Naive thymus-derived CD8-positive, alpha-beta T cell (primary cell): ENCODE results near the gene ADGRV1. TPM values are rescaled to one million over a fixed set of nuclear protein-coding genes. Genes with fewer than 3 reads are reported as not detected.
"Not testable (repeated sequence)": the region's sequence is repeated elsewhere in the genome, so short reads cannot be mapped to it uniquely, and the experiment has no call there.

Experiments
- ATAC-seq, 2 donors: fragments of 150-1000 bp; cut with Tn5 transposase in 1 of 2; sonication (Bioruptor Pico), chemical (Tn5 transposase) in 1 of 2; 1 replicate in 1 of 2; 2 replicates in 1 of 2; pipeline ENCODE4 v1.10.0; 2021; ENCODE audit warnings: mild to moderate bottlenecking in 2 of 2, moderate library complexity in 2 of 2
- POLR2A ChIA-PET: fragments of 350-600 bp; sonication (Branson Sonifier 250); formaldehyde crosslinking; loops from one replicate; lab custom pipeline; 2021; ENCODE audit warnings: antibody characterized with exemption; lab: Charles Lee
- DNase-seq, 10 donors: peaks; one replicate each; pipeline versions ENCODE4 v3.0.0 to v3.0.0-alpha.2; 2020 to 2022
- H3K27ac Mint-ChIP-seq, 10 donors: one replicate each; pipeline ENCODE4 v1.8.0; 2020 to 2022; ENCODE audit warnings: mild to moderate bottlenecking in 10 of 10, mixed read lengths in 10 of 10, moderate library complexity in 4 of 10, inconsistent platforms in 1 of 10
- H3K27me3 Mint-ChIP-seq, 5 donors: one replicate each; pipeline ENCODE4 v1.8.0; 2021 to 2022; ENCODE audit warnings: mixed read lengths in 5 of 5
- H3K36me3 Mint-ChIP-seq, 3 donors: one replicate each; pipeline ENCODE4 v1.8.0; 2020 to 2022; ENCODE audit warnings: mixed read lengths in 3 of 3, mild to moderate bottlenecking in 2 of 3, inconsistent platforms in 1 of 3
- H3K4me1 Mint-ChIP-seq, 4 donors: one replicate each; pipeline ENCODE4 v1.8.0; 2021 to 2022; ENCODE audit warnings: mixed read lengths in 4 of 4
- H3K4me3 Mint-ChIP-seq, 10 donors: one replicate each; pipeline ENCODE4 v1.8.0; 2020 to 2022; ENCODE audit warnings: mild to moderate bottlenecking in 10 of 10, mixed read lengths in 10 of 10, moderate library complexity in 6 of 10, inconsistent platforms in 1 of 10
- H3K9me3 Mint-ChIP-seq, 9 donors: one replicate each; pipeline ENCODE4 v1.8.0; 2020 to 2022; ENCODE audit warnings: mixed read lengths in 9 of 9, mild to moderate bottlenecking in 3 of 9, inconsistent platforms in 1 of 9, moderate library complexity in 1 of 9
- polyA plus RNA-seq, 3 donors: library from polyadenylated mRNA; unstranded; fragments of 300-500 nt; fragmentation: Illumina TruSeq; gene quantifications; one replicate each; pipeline ENCODE4 v1.2.3, GENCODE V29; 2021
- total RNA-seq, 8 experiments: library from RNA in 2 of 8; stranded (reverse) in 2 of 8; gene quantifications; one replicate each; pipeline ENCODE4 v1.2.3 and lab custom pipeline; 2021 to 2026

Gene ADGRV1
- total and polyA plus RNA-seq, 5 experiments from 2014 or later, result 0.08 to 0.37 (median 0.13) TPM; not detected in 2

GRCh38 chr5:90709323-90710155, 150.9 kb downstream of the ADGRV1 start:
- no peak overlapping the region for H3K4me3 Mint-ChIP-seq
- H3K9me3 Mint-ChIP-seq, result no peaks in the 10 kb centered on the region
- no peaks in the 10 kb centered on the region for H3K36me3 Mint-ChIP-seq
- H3K27ac Mint-ChIP-seq, result no peak overlapping the region
- POLR2A ChIA-PET, result no interaction called here
- H3K4me1 Mint-ChIP-seq, result no peaks in the 10 kb centered on the region
- ATAC-seq (no peak), DNase-seq (peak in 1 of 10 donors; percentile 2)
- H3K27me3 Mint-ChIP-seq, result peaks cover under 1 to 14% (median 7%) of the 10 kb centered on the region in 5 donors

GRCh38 chr5:90718387-90718786, 159.8 kb downstream of the ADGRV1 start:
- POLR2A ChIA-PET, result no interaction called here
- Mint-ChIP-seq H3K4me1 (no peaks in the 10 kb centered on the region), H3K27ac (no peak overlapping the region), H3K36me3 (no peaks in the 10 kb centered on the region), H3K27me3 (peaks cover 9 to 17% (median 14%) of the 10 kb centered on the region in 5 donors), H3K9me3 (no peaks in the 10 kb centered on the region), H3K4me3 (no peak overlapping the region)
- DNase-seq (no peak), ATAC-seq (no peak)

- POLR2A ChIA-PET, result no interaction called here
- Mint-ChIP-seq H3K4me3 (no peak overlapping the region), H3K27me3 (peaks cover 4 to 13% (median 10%) of the 10 kb centered on the region in 5 donors), H3K36me3 (peaks cover 0 to 16% (median 0%) of the 10 kb centered on the region in 3 donors), H3K4me1 (no peaks in the 10 kb centered on the region), H3K27ac (no peak overlapping the region), H3K9me3 (peaks cover 5 to 47% (median 24%) of the 10 kb centered on the region in 9 donors)
- ATAC-seq (no peak), DNase-seq (no peak)
Observed at GRCh38 chr5:90739567-90739966, 181.0 kb downstream of the ADGRV1 start.

GRCh38 chr5:90740244-90740799, 181.7 kb downstream of the ADGRV1 start:
- DNase-seq, result no peak
- no peaks in the 10 kb centered on the region for H3K4me1 Mint-ChIP-seq
- no peak overlapping the region for H3K27ac Mint-ChIP-seq
- peaks cover 5 to 47% (median 24%) of the 10 kb centered on the region in 9 donors for H3K9me3 Mint-ChIP-seq
- no peak for ATAC-seq
- H3K27me3 Mint-ChIP-seq, result peaks cover 4 to 13% (median 10%) of the 10 kb centered on the region in 5 donors
- H3K4me3 Mint-ChIP-seq, result no peak overlapping the region
- POLR2A ChIA-PET, result no interaction called here
- H3K36me3 Mint-ChIP-seq, result peaks cover 0 to 16% (median 0%) of the 10 kb centered on the region in 3 donors

GRCh38 chr5:90741022-90741564, 182.5 kb downstream of the ADGRV1 start:
- H3K27me3 Mint-ChIP-seq, result peaks cover 2 to 15% (median 10%) of the 10 kb centered on the region in 5 donors
- H3K36me3 Mint-ChIP-seq, result peaks cover 0 to 16% (median 0%) of the 10 kb centered on the region in 3 donors
- DNase-seq (no peak), ATAC-seq (no peak)
- H3K4me3 Mint-ChIP-seq, result no peak overlapping the region
- no peaks in the 10 kb centered on the region for H3K4me1 Mint-ChIP-seq
- POLR2A ChIA-PET, result no interaction called here
- H3K9me3 Mint-ChIP-seq, result peaks cover 4 to 43% (median 24%) of the 10 kb centered on the region in 9 donors
- no peak overlapping the region for H3K27ac Mint-ChIP-seq

GRCh38 chr5:90746119-90746518, 187.5 kb downstream of the ADGRV1 start:
- H3K4me1 Mint-ChIP-seq, result no peaks in the 10 kb centered on the region
- peaks cover 0 to 2% (median 0%) of the 10 kb centered on the region in 3 donors for H3K36me3 Mint-ChIP-seq
- POLR2A ChIA-PET, result no interaction called here
- peaks cover 0 to 9% (median 2%) of the 10 kb centered on the region in 9 donors for H3K9me3 Mint-ChIP-seq
- H3K27me3 Mint-ChIP-seq, result peaks cover 4 to 34% (median 10%) of the 10 kb centered on the region in 5 donors
- H3K27ac Mint-ChIP-seq, result no peak overlapping the region
- no peak for ATAC-seq
- H3K4me3 Mint-ChIP-seq, result no peak overlapping the region
- no peak for DNase-seq

- DNase-seq (no peak), ATAC-seq (no peak)
- no peaks in the 10 kb centered on the region for H3K4me1 Mint-ChIP-seq
- H3K36me3 Mint-ChIP-seq, result no peaks in the 10 kb centered on the region
- no peak overlapping the region for H3K4me3 Mint-ChIP-seq
- POLR2A ChIA-PET, result no interaction called here
- no peak overlapping the region for H3K27ac Mint-ChIP-seq
- peaks cover 0 to 8% (median 0%) of the 10 kb centered on the region in 9 donors for H3K9me3 Mint-ChIP-seq
- peaks cover 3 to 32% (median 10%) of the 10 kb centered on the region in 5 donors for H3K27me3 Mint-ChIP-seq
Observed at GRCh38 chr5:90747175-90747574, 188.6 kb downstream of the ADGRV1 start.

- no peaks in the 10 kb centered on the region for H3K4me1 Mint-ChIP-seq
- ATAC-seq, result no peak
Observed at GRCh38 chr5:90747693-90748092, 189.1 kb downstream of the ADGRV1 start.

GRCh38 chr5:90759119-90759518, 200.5 kb downstream of the ADGRV1 start:
- ATAC-seq, result no peak
- POLR2A ChIA-PET, result no interaction called here

More at GRCh38 chr5:90747693-90748092, 189.1 kb downstream of the ADGRV1 start:
- Mint-ChIP-seq H3K36me3 (no peaks in the 10 kb centered on the region), H3K4me3 (no peak overlapping the region), H3K27ac (no peak overlapping the region), H3K9me3 (peaks cover 0 to 8% (median 0%) of the 10 kb centered on the region in 9 donors), H3K27me3 (peaks cover 0 to 32% (median 10%) of the 10 kb centered on the region in 5 donors)
- DNase-seq, result no peak
- POLR2A ChIA-PET, result no interaction called here

GRCh38 chr5:90767710-90768109, 209.1 kb downstream of the ADGRV1 start:
- H3K27ac Mint-ChIP-seq, result no peak overlapping the region
- H3K36me3 Mint-ChIP-seq, result no peaks in the 10 kb centered on the region
- no peak for DNase-seq
- POLR2A ChIA-PET, result no interaction called here
- H3K4me1 Mint-ChIP-seq, result no peaks in the 10 kb centered on the region
- peaks cover 8 to 42% (median 19%) of the 10 kb centered on the region in 5 donors for H3K27me3 Mint-ChIP-seq
- peaks cover 0 to 5% (median 0%) of the 10 kb centered on the region in 9 donors for H3K9me3 Mint-ChIP-seq
- no peak overlapping the region for H3K4me3 Mint-ChIP-seq
- ATAC-seq, result no peak

More at GRCh38 chr5:90759119-90759518, 200.5 kb downstream of the ADGRV1 start:
- no peaks in the 10 kb centered on the region for H3K4me1 Mint-ChIP-seq
- H3K27me3 Mint-ChIP-seq, result peaks cover 0 to 11% (median 5%) of the 10 kb centered on the region in 5 donors
- H3K36me3 Mint-ChIP-seq, result no peaks in the 10 kb centered on the region
- no peak for DNase-seq
- H3K9me3 Mint-ChIP-seq, result no peaks in the 10 kb centered on the region
- no peak overlapping the region for H3K27ac Mint-ChIP-seq
- H3K4me3 Mint-ChIP-seq, result no peak overlapping the region

GRCh38 chr5:90770006-90770541, 211.5 kb downstream of the ADGRV1 start:
- H3K4me1 Mint-ChIP-seq, H3K36me3 Mint-ChIP-seq, DNase-seq, POLR2A ChIA-PET, H3K4me3 Mint-ChIP-seq, H3K9me3 Mint-ChIP-seq, ATAC-seq, H3K27ac Mint-ChIP-seq: not testable (repeated sequence)
- peaks cover 5 to 42% (median 18%) of the 10 kb centered on the region in 5 donors for H3K27me3 Mint-ChIP-seq

- POLR2A ChIA-PET, result no interaction called here
- H3K4me1 Mint-ChIP-seq, result no peaks in the 10 kb centered on the region
- H3K9me3 Mint-ChIP-seq, result no peaks in the 10 kb centered on the region
- DNase-seq, result no peak
- H3K27me3 Mint-ChIP-seq, result peaks cover 0 to 3% (median 2%) of the 10 kb centered on the region in 5 donors
- no peak overlapping the region for H3K27ac Mint-ChIP-seq
- ATAC-seq, result no peak
- H3K4me3 Mint-ChIP-seq, result no peak overlapping the region
- H3K36me3 Mint-ChIP-seq, result no peaks in the 10 kb centered on the region
Observed at GRCh38 chr5:90777959-90778358, 219.4 kb downstream of the ADGRV1 start.
